Prostate gland (tissue), 2 donors: ENCODE results near the gene HOXA5. TPM values are rescaled to one million over a fixed set of nuclear protein-coding genes. Genes with fewer than 3 reads are reported as not detected.

Source experiments
- DNase-seq: peaks from one replicate; pipeline ENCODE4 v3.0.0-alpha.2; 2019; ENCODE audit warnings: low spot score
- H3K27ac ChIP-seq, 2 donors: fragments of 200-600 bp; sonication (generic); 2 replicates each; pipeline ENCODE4 v1.5.1; 2017 to 2019
- H3K27me3 ChIP-seq: fragments of 200-600 bp; sonication (generic); replicated peaks from 2 replicates; pipeline ENCODE4 v1.5.1; 2019; ENCODE audit not compliant: insufficient read depth
- H3K36me3 ChIP-seq, 2 donors: fragments of 200-600 bp; sonication (generic); 1 replicate in 1 of 2; 2 replicates in 1 of 2; pipeline versions ENCODE4 v1.5.1 to v1.8.1; 2017 to 2019
- H3K4me1 ChIP-seq: fragments of 200-600 bp; sonication (generic); replicated peaks from 2 replicates; pipeline ENCODE4 v1.5.1; 2019
- H3K4me3 ChIP-seq, 2 donors: fragments of 200-600 bp; sonication (generic); 2 replicates each; pipeline ENCODE4 v1.5.1; 2017 to 2019
- H3K9me3 ChIP-seq: fragments of 200-600 bp; sonication (generic); 2 replicates; pipeline ENCODE4 v1.5.1; 2017
- POLR2A ChIP-seq: fragments of 450-650 bp; IDR thresholded peaks from one replicate; pipeline ENCODE4 v1.6.1; 2016; ENCODE audit warnings: antibody characterized with exemption, mild to moderate bottlenecking
- POLR2AphosphoS5 ChIP-seq: sonication (generic); formaldehyde crosslinking; IDR thresholded peaks from one replicate; pipeline ENCODE4 v1.6.1; 2017; ENCODE audit warnings: antibody characterized with exemption
- WGBS: methylation state at CpG from one replicate; pipeline ENCODE4 v1.1.5; 2018; 5-methylcytosine and 5-hydroxymethylcytosine counted together
- intact Hi-C: fragments of 100-400 bp; cut with DNase I; formaldehyde crosslinking; loops from one replicate; pipeline ENCODE4 v1.14.2; 2022
- total RNA-seq, 2 donors: library from RNA; depleted of rRNA; stranded (reverse); fragments of >200 nt; gene quantifications; one replicate each; pipeline ENCODE4 v1.1.0, GENCODE V29; 2016
- TF ChIP-seq, protein P1 (sequence below), 4 experiments: fragments of 200-600 bp in 2 of 4; fragments of 450-650 bp in 2 of 4; sonication (generic) in 2 of 4; IDR thresholded peaks; 1 replicate in 3 of 4; 2 replicates in 1 of 4; pipeline ENCODE4 v1.5.1; 2016 to 2019; ENCODE audit warnings: antibody characterized with exemption in 4 of 4, mild to moderate bottlenecking in 2 of 4, moderate library complexity in 2 of 4

The HOXA5 gene
- total RNA-seq, 2 donors from 2014 or later: 3.7 to 12.9 TPM

DNA sequence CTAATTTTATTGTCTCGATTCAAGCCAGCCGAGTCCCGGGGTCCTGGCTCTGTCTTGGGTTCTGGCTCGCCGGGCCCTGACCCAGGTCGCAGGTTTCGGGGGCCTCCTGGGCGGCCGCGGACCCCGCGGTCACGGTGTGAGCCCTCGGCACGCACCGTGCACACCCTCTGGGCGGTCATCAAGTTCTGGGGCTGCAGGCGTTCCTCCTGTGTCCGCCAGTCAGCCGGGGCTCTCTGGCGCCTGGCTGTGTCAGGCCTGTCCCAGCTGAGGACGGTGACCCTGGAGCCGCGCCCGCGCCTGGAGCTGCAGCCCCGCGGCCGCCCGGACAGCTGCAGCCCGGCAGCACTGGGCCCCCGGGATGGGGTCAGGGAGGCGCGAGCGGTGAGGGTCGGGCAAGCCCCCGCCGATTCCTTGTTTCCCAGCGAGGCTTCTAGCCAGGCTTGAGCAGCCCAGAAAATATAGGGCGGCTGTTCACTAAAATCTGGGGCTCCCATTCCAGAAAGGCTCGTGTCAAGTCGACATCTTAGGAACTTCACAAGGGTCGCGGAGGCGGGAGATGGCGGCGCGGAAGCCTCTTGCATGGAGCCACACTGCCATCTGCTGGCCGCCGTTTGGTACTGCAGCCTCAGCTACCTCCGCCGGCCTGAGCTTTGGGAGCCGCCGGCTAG is 17.2 kb upstream of the HOXA5 start:
- Histone ChIP-seq H3K4me1 (peaks cover under 1% of the 10 kb centered on the region), H3K27me3 (no peaks in the 10 kb centered on the region), H3K9me3 (no peaks in the 10 kb centered on the region), H3K4me3 (peak overlapping the region; percentile 61 to 80), H3K36me3 (no peaks in the 10 kb centered on the region), H3K27ac (peak overlapping the region; percentile 73 to 96)
- TF ChIP-seq POLR2AphosphoS5 (peak; percentile 65), POLR2A (peak; percentile 8)
- TF ChIP-seq, protein P1, sequence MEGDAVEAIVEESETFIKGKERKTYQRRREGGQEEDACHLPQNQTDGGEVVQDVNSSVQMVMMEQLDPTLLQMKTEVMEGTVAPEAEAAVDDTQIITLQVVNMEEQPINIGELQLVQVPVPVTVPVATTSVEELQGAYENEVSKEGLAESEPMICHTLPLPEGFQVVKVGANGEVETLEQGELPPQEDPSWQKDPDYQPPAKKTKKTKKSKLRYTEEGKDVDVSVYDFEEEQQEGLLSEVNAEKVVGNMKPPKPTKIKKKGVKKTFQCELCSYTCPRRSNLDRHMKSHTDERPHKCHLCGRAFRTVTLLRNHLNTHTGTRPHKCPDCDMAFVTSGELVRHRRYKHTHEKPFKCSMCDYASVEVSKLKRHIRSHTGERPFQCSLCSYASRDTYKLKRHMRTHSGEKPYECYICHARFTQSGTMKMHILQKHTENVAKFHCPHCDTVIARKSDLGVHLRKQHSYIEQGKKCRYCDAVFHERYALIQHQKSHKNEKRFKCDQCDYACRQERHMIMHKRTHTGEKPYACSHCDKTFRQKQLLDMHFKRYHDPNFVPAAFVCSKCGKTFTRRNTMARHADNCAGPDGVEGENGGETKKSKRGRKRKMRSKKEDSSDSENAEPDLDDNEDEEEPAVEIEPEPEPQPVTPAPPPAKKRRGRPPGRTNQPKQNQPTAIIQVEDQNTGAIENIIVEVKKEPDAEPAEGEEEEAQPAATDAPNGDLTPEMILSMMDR (IDR thresholded peaks at IDR 0.05): peak; percentile 98 to 100 (median 100)
- peak; percentile 90 for DNase-seq
- 7% methylated on average over 31 of the region's 54 CpGs for WGBS
- intact Hi-C loops: loop anchor here (1.0 to 2.0 kb wide), 2 partner anchors 474 to 790 kb away; no protein-coding TSS in a partner anchor

DNA sequence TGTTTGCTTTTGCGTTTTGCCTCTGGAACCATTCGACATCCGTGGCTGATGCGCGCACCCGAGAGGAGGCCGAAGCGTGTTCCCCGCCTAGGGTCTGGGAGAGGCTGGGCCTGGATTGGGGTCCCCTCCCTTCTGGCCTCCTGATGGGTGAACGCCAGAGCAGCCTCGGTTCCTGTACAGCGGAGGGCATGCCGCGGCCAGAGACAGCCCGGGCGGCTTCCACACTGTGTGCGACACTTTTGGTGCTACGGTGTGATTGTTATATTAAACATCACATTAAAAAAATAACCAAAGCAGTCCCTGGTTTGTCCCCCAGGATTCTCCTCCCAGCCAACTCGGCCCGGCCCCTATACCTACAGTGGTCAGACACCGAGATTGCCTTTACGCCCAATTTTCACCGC is 16.7 kb upstream of the HOXA5 start:
- H3K4me1 ChIP-seq: peaks cover 4% of the 10 kb centered on the region
- 43% methylated on average over 21 of the region's 23 CpGs for WGBS
- H3K4me3 ChIP-seq: peak overlapping the region; percentile 61 to 80
- TF ChIP-seq, protein P1 (IDR thresholded peaks at IDR 0.05): no peak
- TF ChIP-seq POLR2A: no peak
- TF ChIP-seq POLR2AphosphoS5: no peak
- H3K9me3 ChIP-seq: no peaks in the 10 kb centered on the region
- H3K27ac ChIP-seq: peak overlapping the region; percentile 73 to 96
- no peaks in the 10 kb centered on the region for H3K36me3 ChIP-seq
- intact Hi-C loops: loop anchor here (2.0 kb wide), 1 partner anchor 789 kb away; no protein-coding TSS in a partner anchor
- no peaks in the 10 kb centered on the region for H3K27me3 ChIP-seq
- no peak for DNase-seq

DNA sequence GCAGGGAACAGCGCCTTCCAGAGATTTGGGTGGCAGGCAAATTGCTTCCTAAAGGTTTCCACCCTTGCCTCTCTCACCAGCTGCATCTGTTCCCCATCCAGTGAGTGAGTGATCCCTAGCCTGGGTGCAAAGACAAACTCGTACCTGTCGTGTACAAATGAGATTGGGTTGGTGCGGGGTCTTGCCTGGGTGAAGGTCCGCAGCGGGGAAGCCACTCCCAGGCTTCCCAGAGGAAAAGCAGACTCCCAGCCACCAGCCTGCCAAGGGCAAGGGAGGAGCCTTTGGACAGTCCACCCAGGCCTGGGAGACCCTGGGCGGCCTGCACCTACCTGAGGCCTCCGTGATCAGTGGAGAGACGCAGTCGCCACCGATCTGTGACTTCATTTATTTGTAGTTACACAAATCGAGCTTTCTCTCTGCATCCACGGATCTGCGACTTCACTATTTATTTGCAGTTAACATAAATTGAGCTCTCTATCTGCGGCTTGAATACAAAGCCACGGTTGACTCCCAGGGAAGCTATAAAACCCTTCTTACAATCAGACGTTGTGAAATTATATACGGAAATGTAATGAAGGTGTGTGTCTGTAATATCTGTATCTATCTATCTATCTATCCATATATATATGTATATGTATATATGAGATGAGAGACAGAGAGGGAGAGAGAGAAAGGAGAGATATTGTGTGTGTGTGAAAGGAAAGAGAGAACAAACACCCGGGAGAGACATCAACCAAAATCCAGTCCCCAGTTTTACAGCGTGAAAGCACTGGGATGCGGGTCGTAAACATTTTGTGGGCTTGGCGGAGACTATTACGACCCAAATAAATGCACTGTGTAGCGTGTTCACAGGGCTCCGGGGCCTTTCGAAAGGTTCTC is 16.0 kb upstream of the HOXA5 start:
- peak overlapping the region; percentile 73 to 96 for H3K27ac ChIP-seq
- intact Hi-C loops: loop anchor here (2.0 to 10.0 kb wide), 3 partner anchors 789 to 1295 kb away; no protein-coding TSS in a partner anchor
- DNase-seq: no peak
- no peaks in the 10 kb centered on the region for H3K27me3 ChIP-seq
- TF ChIP-seq POLR2A (no peak), POLR2AphosphoS5 (peak; percentile 24)
- TF ChIP-seq, protein P1 (IDR thresholded peaks at IDR 0.05): no peak
- WGBS: 62% methylated on average over 27 of the region's 27 CpGs
- peak overlapping the region; percentile 61 to 80 for H3K4me3 ChIP-seq
- no peaks in the 10 kb centered on the region for H3K9me3 ChIP-seq
- peaks cover 4% of the 10 kb centered on the region for H3K4me1 ChIP-seq
- H3K36me3 ChIP-seq: no peaks in the 10 kb centered on the region

DNA sequence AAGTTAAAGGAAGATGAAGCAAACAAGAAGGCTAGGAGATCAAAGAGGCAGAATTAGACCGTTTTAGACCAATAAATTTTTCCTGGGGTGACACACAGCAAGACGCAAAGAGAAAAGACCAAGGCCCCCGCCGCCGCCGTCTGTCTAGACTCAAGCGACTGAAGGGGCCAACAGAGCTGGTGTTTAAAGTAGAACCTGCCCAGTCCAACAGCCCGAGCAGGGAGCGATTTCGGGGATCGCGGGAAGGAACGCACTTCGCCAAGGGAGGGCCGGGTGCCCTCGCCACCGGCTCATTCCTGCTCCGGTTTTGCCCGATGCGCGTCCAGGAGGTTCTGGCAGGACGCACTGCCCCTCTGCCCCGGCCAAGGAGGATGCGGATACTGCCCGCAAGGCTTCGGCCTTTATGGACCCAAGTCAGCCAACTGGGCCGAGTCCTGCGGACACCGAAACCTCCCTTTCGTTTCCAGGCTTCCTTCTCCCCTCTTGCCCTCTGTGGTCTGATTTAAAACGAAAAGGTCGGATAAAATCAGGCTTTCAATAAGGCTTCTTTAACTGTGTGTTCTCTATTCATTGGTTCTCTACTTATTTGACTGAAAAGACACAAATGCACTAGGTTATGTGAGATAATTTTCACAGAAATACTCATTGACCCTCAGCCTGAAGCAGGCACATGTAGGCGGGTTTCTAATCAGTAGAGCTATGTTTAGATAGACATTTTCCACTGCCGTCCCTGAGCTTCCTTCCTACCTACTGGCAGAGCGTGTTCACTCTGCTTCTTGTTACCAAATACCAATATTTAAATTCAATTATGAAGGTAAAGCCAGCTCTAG is 15.2 kb upstream of the HOXA5 start:
- no peak for DNase-seq
- TF ChIP-seq POLR2AphosphoS5 (no peak), POLR2A (no peak)
- TF ChIP-seq, protein P1 (IDR thresholded peaks at IDR 0.05): no peak
- WGBS: 94% methylated on average over 34 of the region's 35 CpGs
- H3K4me3 ChIP-seq: no peak overlapping the region
- no peaks in the 10 kb centered on the region for H3K27me3 ChIP-seq
- H3K27ac ChIP-seq: peak overlapping the region in 1 of 2 donors; percentile 96
- no peaks in the 10 kb centered on the region for H3K9me3 ChIP-seq
- no peaks in the 10 kb centered on the region for H3K36me3 ChIP-seq
- peaks cover 4% of the 10 kb centered on the region for H3K4me1 ChIP-seq
- intact Hi-C loops: loop anchor here (10.0 kb wide), 2 partner anchors 1064 to 1294 kb away; no protein-coding TSS in a partner anchor
